ENCODE measurements around the gene TMEM97. TPM values are rescaled to one million over a fixed set of nuclear protein-coding genes. Genes with fewer than 3 reads are reported as not detected.

The TMEM97 gene
- total RNA-seq, 1 experiment from 2014 or later: 55.6 TPM

- no TSS peak for BruUV-seq (replicated peaks)
- DNase-seq (ENCODE audit: low read depth, low spot score): no peak
- POLR2A ChIA-PET: no interaction called here
- CTCF ChIA-PET: interaction anchor here (1.1 kb wide), 1 partner anchor 30 kb away, joined by 3 read pairs; no protein-coding TSS in a partner anchor
- intact Hi-C loops (cut with micrococcal nuclease): no loop called here
- H3K9me2 ChIP-seq (ENCODE audit: insufficient read depth): no peaks in the 10 kb centered on the region
- no peaks in the 10 kb centered on the region for H3K79me2 ChIP-seq (ENCODE audit: insufficient read depth, low read length)
- H3K4me1 ChIP-seq (ENCODE audit: control insufficient read depth in 1 of 2, insufficient read depth in 2 of 2, low read length in 2 of 2): peaks cover 26 to 43% of the 10 kb centered on the region in 2 experiments
- RAD21 ChIA-PET (ENCODE audit: low non-redundant PET in 1 of 2, low total read pairs in 2 of 2, uncharacterized antibody in 2 of 2, unreplicated experiment in 2 of 2): interaction anchor here in 1 of 2 experiments (1.0 kb wide), 1 partner anchor 29 kb away, joined by 5 read pairs; no protein-coding TSS in a partner anchor
- no peak overlapping the region for H3K27ac ChIP-seq (ENCODE audit: low read depth, low read length)
- H3K27me3 ChIP-seq (ENCODE audit: insufficient read depth, low read length): no peaks in the 10 kb centered on the region
- no peak for ATAC-seq
- no peaks in the 10 kb centered on the region for H3K9me3 ChIP-seq (ENCODE audit: control insufficient read depth in 1 of 2, insufficient read depth in 1 of 2, low read depth in 1 of 2, low read length in 2 of 2)
- no peak overlapping the region for H3K9ac ChIP-seq (ENCODE audit: low read length)
- H3K4me2 ChIP-seq (ENCODE audit: low read length): no peak overlapping the region
- H2AFZ ChIP-seq (ENCODE audit: low read depth, low read length, poor library complexity, severe bottlenecking): no peak overlapping the region
- no peaks in the 10 kb centered on the region for H3K36me3 ChIP-seq (ENCODE audit: control insufficient read depth in 1 of 2, insufficient read depth in 2 of 2, low read length in 2 of 2)
- TF ChIP-seq SRF (IDR thresholded peaks at IDR 0.05; ENCODE audit: low read depth) (no peak), ATF3 (IDR thresholded peaks at IDR 0.05) (no peak), JUND (IDR thresholded peaks at IDR 0.05) (no peak), ZNF274 (IDR thresholded peaks at IDR 0.05; ENCODE audit: low read depth, low read length) (no peak), MAX (IDR thresholded peaks at IDR 0.05) (no peak), EZH2 (IDR thresholded peaks at IDR 0.05) (no peak), TCF7L2 (IDR thresholded peaks at IDR 0.05; ENCODE audit: borderline replicate concordance, extremely low read depth, insufficient read depth, insufficient read length) (no peak), POLR2AphosphoS5 (IDR thresholded peaks at IDR 0.05; ENCODE audit: low read depth, low read length) (no peak), POLR2A (IDR thresholded peaks at IDR 0.05; ENCODE audit: borderline replicate concordance, extremely low read depth, insufficient read depth, insufficient read length) (no peak), ZBTB33 (IDR thresholded peaks at IDR 0.05; ENCODE audit: extremely low read depth, insufficient replicate concordance, low read length) (no peak), SP1 (IDR thresholded peaks at IDR 0.05; ENCODE audit: low read depth) (no peak), REST (IDR thresholded peaks at IDR 0.05; ENCODE audit: low read depth) (no peak), EZH2phosphoT487 (IDR thresholded peaks at IDR 0.05; ENCODE audit: borderline replicate concordance) (no peak), CBX3 (IDR thresholded peaks at IDR 0.05; ENCODE audit: low read depth) (no peak), CEBPB (IDR thresholded peaks at IDR 0.05; ENCODE audit: low read depth) (no peak), YY1 (IDR thresholded peaks at IDR 0.05; ENCODE audit: extremely low read depth, insufficient replicate concordance, low read depth, low read length) (no peak), FOSL1 (IDR thresholded peaks at IDR 0.05; ENCODE audit: low read depth) (no peak), ZFX (IDR thresholded peaks at IDR 0.05) (no peak), CTCF (IDR thresholded peaks at IDR 0.05 in 2 of 3, conservative IDR thresholded peaks at IDR 0.05 in 1 of 3; ENCODE audit: borderline replicate concordance in 1 of 3, insufficient read depth in 1 of 3, low read depth in 2 of 3, low read length in 2 of 3) (no peak)
- no peak overlapping the region for H3K4me3 ChIP-seq (replicated peaks in 1 of 2; ENCODE audit: low read depth in 1 of 2, low read length in 2 of 2)
- H4K20me1 ChIP-seq (ENCODE audit: insufficient read depth): no peaks in the 10 kb centered on the region
These were observed 38.2 kb upstream of the TMEM97 start for GRCh38 chr17:28280826-28281225.
